AG09309 (cell line): Measurements from ENCODE around the gene LONP1.

Source experiments
- DNase-seq: peaks from one replicate; pipeline ENCODE4 v3.0.0-alpha.2; 2010; ENCODE audit warnings: low read depth
- H3K4me3 ChIP-seq: 2 replicates; pipeline ENCODE4 v1.5.1; 2011; ENCODE audit warnings: mild to moderate bottlenecking, low read depth, low read length, moderate library complexity; ENCODE audit not compliant: control insufficient read depth
- TF ChIP-seq, protein P1 (sequence below): IDR thresholded peaks from 2 replicates; pipeline ENCODE4 v1.5.1; 2011; ENCODE audit warnings: mild to moderate bottlenecking, low read depth, low read length, inconsistent platforms; ENCODE audit not compliant: insufficient read depth, control insufficient read depth; ENCODE audit errors: missing control alignments

Gene LONP1

DNA sequence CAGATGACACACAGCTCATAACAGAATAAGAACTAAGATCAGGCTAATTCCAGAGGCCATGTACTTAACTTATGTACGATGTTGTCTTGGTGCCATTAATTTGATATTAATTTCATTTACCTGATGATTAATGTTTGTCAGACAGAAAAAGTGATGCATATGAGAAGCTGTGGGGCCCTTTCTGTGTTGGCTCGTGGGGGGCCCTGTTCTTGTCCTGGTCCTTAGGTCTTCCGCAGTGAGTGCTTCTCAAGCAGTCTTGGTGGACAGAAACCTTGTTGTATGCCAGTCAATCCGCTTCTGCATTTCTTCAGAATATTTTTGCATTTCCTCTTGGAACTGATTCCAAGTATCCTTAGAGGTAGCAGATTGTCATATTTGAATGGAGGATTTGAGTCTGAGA lies 76.9 kb downstream of the LONP1 start:
- TF ChIP-seq, protein P1, sequence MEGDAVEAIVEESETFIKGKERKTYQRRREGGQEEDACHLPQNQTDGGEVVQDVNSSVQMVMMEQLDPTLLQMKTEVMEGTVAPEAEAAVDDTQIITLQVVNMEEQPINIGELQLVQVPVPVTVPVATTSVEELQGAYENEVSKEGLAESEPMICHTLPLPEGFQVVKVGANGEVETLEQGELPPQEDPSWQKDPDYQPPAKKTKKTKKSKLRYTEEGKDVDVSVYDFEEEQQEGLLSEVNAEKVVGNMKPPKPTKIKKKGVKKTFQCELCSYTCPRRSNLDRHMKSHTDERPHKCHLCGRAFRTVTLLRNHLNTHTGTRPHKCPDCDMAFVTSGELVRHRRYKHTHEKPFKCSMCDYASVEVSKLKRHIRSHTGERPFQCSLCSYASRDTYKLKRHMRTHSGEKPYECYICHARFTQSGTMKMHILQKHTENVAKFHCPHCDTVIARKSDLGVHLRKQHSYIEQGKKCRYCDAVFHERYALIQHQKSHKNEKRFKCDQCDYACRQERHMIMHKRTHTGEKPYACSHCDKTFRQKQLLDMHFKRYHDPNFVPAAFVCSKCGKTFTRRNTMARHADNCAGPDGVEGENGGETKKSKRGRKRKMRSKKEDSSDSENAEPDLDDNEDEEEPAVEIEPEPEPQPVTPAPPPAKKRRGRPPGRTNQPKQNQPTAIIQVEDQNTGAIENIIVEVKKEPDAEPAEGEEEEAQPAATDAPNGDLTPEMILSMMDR: no peak
- DNase-seq: no peak
- no peak overlapping the region for H3K4me3 ChIP-seq

DNA sequence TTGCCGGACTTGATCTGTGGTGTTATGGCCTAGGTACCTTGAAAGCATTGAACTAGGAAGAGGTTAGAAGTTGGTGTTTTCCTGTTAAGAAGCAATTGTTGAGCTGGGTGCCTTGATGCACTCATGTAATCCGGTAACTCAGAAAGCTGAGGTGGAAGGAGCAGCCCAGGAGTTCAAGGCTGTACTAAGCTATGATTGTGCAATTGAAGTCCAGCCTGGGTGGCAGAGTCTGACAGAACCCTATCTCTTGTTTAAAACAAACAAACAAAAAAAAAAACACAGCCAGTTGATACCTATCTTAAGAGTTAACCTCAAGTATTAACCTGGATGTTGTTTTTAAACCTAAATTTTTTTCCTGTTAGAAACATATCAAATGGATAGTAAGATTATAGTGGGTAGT lies 77.7 kb downstream of the LONP1 start:
- DNase-seq: no peak
- TF ChIP-seq, protein P1: no peak
- no peak overlapping the region for H3K4me3 ChIP-seq
